Omental fat pad (tissue), 4 donors: ENCODE measurements around the gene RHOC. TPM values are rescaled to one million over a fixed set of nuclear protein-coding genes. Genes with fewer than 3 reads are reported as not detected.

Experiments used
- ATAC-seq: fragments of 150-250 bp; one replicate; pipeline ENCODE4 v1.9.1; 2016; ENCODE audit warnings: mild to moderate bottlenecking, moderate library complexity; ENCODE audit not compliant: low FRiP score
- DNase-seq: peaks from one replicate; pipeline ENCODE4 v3.0.0-alpha.2; 2019; ENCODE audit warnings: low spot score
- CTCF ChIP-seq, 3 donors: fragments of 450-650 bp; IDR thresholded peaks; one replicate each; pipeline ENCODE4 v1.5.1; 2016 to 2017; ENCODE audit warnings: antibody characterized with exemption in 3 of 3, mild to moderate bottlenecking in 3 of 3, moderate library complexity in 2 of 3
- total RNA-seq, 4 donors: library from RNA; depleted of rRNA; stranded (reverse); fragments of >200 nt; gene quantifications; one replicate each; pipeline ENCODE4 v1.1.0, GENCODE V29; 2016

The RHOC gene
- total RNA-seq, 4 donors from 2014 or later, result 219 to 307 (median 299) TPM

- ATAC-seq (no peak), DNase-seq (no peak)
Measured at GRCh38 chr1:112711670-112712069, 4.7 kb upstream of the RHOC start.

GRCh38 chr1:112711041-112711440 is 4.1 kb upstream of the RHOC start:
- no peak for ATAC-seq
- no peak for DNase-seq
- TF ChIP-seq CTCF (IDR thresholded peaks at IDR 0.05), result no peak

More at GRCh38 chr1:112711670-112712069, 4.7 kb upstream of the RHOC start:
- no peak for TF ChIP-seq CTCF (IDR thresholded peaks at IDR 0.05)

- no peak for TF ChIP-seq CTCF (IDR thresholded peaks at IDR 0.05)
- ATAC-seq, result no peak
- DNase-seq, result no peak
Measured at GRCh38 chr1:112710586-112710985, 3.7 kb upstream of the RHOC start.

- DNase-seq (no peak), ATAC-seq (no peak)
- TF ChIP-seq CTCF (IDR thresholded peaks at IDR 0.05), result no peak
Measured at GRCh38 chr1:112710159-112710558, 3.2 kb upstream of the RHOC start.

- no peak for ATAC-seq
- no peak for TF ChIP-seq CTCF (IDR thresholded peaks at IDR 0.05)
- DNase-seq, result no peak
Measured at GRCh38 chr1:112708489-112708888, 1.6 kb upstream of the RHOC start.

- DNase-seq, result no peak
- ATAC-seq, result no peak
- no peak for TF ChIP-seq CTCF (IDR thresholded peaks at IDR 0.05)
Measured at GRCh38 chr1:112708002-112708448, 1.1 kb upstream of the RHOC start.

GRCh38 chr1:112707221-112708001 is 484 bp upstream of the RHOC start:
- TF ChIP-seq CTCF (IDR thresholded peaks at IDR 0.05), result peak in 2 of 3 donors; percentile 71 to 83
- DNase-seq, result peak; percentile 66
- ATAC-seq, result peak; percentile 83
